WTC11 (cell line): ENCODE data around the gene OTUD3.

ENCODE experiments used
- ELF4 ChIP-seq: sonication (generic); formaldehyde crosslinking; IDR thresholded peaks from 2 replicates; pipeline ENCODE4 v1.8.1; 2022; ENCODE audit warnings: low read depth, mild to moderate bottlenecking, moderate library complexity, missing genetic modification reagents
- FOXP1 ChIP-seq: sonication (generic); formaldehyde crosslinking; IDR thresholded peaks from 2 replicates; pipeline ENCODE4 v1.8.0; 2022; ENCODE audit warnings: missing genetic modification reagents, mild to moderate bottlenecking, moderate library complexity, borderline replicate concordance
- JUN ChIP-seq: sonication (generic); formaldehyde crosslinking; IDR thresholded peaks from 2 replicates; pipeline ENCODE4 v1.8.0; 2023; ENCODE audit warnings: mild to moderate bottlenecking, missing genetic modification reagents
- NR1H2 ChIP-seq: sonication (generic); formaldehyde crosslinking; IDR thresholded peaks from 2 replicates; pipeline ENCODE4 v1.9.0; 2021; ENCODE audit warnings: mild to moderate bottlenecking, moderate library complexity, missing genetic modification reagents
- NR2C2 ChIP-seq: sonication (generic); formaldehyde crosslinking; IDR thresholded peaks from 2 replicates; pipeline ENCODE4 v1.8.0; 2022; ENCODE audit warnings: mild to moderate bottlenecking, missing genetic modification reagents
- ZNF138 ChIP-seq: sonication (generic); formaldehyde crosslinking; conservative IDR thresholded peaks from 2 replicates; pipeline ENCODE4 v1.8.1; 2022; ENCODE audit warnings: mild to moderate bottlenecking, moderate library complexity, missing genetic modification reagents
- TF ChIP-seq, protein P1 (sequence below): sonication (generic); formaldehyde crosslinking; IDR thresholded peaks from 2 replicates; pipeline ENCODE4 v1.8.0; 2022; ENCODE audit warnings: mild to moderate bottlenecking, missing genetic modification reagents
- TF ChIP-seq, protein P2 (sequence below): sonication (generic); formaldehyde crosslinking; IDR thresholded peaks from 2 replicates; pipeline ENCODE4 v1.8.0; 2022; ENCODE audit warnings: mild to moderate bottlenecking, missing genetic modification reagents
- TF ChIP-seq, protein P3 (sequence below): fragments of 250-450 bp; sonication (Bioruptor Pico); IDR thresholded peaks from 2 replicates; pipeline ENCODE4 v2.1.2; 2022; ENCODE audit warnings: mild to moderate bottlenecking, moderate library complexity
- TF ChIP-seq, protein P4 (sequence below): fragments of 200-600 bp; IDR thresholded peaks from 2 replicates; pipeline ENCODE4 v1.8.0; 2022; ENCODE audit warnings: antibody characterized with exemption
- TF ChIP-seq, protein P5 (sequence below): sonication (generic); formaldehyde crosslinking; IDR thresholded peaks from 2 replicates; pipeline ENCODE4 v1.8.1; 2022; ENCODE audit warnings: mild to moderate bottlenecking, moderate library complexity, missing genetic modification reagents
- TF ChIP-seq, protein P6 (sequence below): sonication (generic); formaldehyde crosslinking; IDR thresholded peaks from 2 replicates; pipeline ENCODE4 v1.8.0; 2022; ENCODE audit warnings: missing genetic modification reagents

DNA sequence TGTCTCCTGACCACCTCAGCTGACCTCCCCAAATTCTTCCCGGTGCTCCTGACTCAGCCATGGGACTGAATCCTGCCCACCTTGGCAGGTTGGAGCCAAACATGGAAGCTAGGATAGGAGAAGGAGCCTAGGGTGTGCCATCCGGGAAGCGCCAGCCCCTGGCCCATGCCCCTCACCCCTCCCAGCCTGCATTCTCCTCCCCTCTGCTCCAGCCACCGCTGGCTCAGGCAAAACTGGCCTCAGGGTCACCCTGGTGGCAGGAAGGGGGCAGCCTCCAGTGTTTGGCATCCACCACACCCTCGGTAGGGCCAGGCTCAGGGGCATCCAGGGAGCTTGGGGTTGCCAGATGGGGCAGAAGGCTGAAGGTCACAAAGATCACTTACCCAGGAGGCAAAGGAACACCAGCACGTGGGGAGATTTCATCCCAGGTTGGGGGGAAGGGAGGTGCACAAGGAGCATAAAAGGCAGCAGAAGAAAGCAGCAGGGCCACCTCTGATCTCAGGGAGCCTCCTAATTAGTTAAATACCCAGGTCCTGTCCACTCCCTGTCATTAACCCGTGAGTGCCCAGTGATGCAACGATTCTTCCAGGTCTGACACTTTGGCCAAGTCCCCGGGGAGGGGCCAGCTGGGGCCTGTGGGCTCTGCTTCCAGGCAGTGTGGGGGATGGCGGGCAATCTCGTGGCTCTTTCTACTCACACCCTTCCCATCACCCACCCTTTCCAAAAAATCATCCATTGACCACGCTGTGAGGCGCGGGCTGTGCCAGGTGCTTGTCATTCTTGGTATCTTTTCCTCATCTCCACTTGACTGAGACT lies 41.1 kb downstream of the OTUD3 start, which contains the start of gene PLA2G2E:
- TF ChIP-seq, protein P1, sequence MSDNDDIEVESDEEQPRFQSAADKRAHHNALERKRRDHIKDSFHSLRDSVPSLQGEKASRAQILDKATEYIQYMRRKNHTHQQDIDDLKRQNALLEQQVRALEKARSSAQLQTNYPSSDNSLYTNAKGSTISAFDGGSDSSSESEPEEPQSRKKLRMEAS, result no peak
- TF ChIP-seq, protein P2, sequence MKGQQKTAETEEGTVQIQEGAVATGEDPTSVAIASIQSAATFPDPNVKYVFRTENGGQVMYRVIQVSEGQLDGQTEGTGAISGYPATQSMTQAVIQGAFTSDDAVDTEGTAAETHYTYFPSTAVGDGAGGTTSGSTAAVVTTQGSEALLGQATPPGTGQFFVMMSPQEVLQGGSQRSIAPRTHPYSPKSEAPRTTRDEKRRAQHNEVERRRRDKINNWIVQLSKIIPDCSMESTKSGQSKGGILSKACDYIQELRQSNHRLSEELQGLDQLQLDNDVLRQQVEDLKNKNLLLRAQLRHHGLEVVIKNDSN (CRISPR knock-in tag), result no peak
- TF ChIP-seq ELF4 (CRISPR knock-in tag) (no peak), ZNF138 (CRISPR knock-in tag) (no peak), FOXP1 (CRISPR knock-in tag) (no peak), JUN (CRISPR knock-in tag) (no peak), NR1H2 (no peak), NR2C2 (CRISPR knock-in tag) (no peak)
- TF ChIP-seq, protein P3, sequence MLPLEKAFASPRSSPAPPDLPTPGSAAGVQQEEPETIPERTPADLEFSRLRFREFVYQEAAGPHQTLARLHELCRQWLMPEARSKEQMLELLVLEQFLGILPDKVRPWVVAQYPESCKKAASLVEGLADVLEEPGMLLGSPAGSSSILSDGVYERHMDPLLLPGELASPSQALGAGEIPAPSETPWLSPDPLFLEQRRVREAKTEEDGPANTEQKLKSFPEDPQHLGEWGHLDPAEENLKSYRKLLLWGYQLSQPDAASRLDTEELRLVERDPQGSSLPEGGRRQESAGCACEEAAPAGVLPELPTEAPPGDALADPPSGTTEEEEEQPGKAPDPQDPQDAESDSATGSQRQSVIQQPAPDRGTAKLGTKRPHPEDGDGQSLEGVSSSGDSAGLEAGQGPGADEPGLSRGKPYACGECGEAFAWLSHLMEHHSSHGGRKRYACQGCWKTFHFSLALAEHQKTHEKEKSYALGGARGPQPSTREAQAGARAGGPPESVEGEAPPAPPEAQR, result no peak
- TF ChIP-seq, protein P4, sequence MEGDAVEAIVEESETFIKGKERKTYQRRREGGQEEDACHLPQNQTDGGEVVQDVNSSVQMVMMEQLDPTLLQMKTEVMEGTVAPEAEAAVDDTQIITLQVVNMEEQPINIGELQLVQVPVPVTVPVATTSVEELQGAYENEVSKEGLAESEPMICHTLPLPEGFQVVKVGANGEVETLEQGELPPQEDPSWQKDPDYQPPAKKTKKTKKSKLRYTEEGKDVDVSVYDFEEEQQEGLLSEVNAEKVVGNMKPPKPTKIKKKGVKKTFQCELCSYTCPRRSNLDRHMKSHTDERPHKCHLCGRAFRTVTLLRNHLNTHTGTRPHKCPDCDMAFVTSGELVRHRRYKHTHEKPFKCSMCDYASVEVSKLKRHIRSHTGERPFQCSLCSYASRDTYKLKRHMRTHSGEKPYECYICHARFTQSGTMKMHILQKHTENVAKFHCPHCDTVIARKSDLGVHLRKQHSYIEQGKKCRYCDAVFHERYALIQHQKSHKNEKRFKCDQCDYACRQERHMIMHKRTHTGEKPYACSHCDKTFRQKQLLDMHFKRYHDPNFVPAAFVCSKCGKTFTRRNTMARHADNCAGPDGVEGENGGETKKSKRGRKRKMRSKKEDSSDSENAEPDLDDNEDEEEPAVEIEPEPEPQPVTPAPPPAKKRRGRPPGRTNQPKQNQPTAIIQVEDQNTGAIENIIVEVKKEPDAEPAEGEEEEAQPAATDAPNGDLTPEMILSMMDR, result no peak
- TF ChIP-seq, protein P5, sequence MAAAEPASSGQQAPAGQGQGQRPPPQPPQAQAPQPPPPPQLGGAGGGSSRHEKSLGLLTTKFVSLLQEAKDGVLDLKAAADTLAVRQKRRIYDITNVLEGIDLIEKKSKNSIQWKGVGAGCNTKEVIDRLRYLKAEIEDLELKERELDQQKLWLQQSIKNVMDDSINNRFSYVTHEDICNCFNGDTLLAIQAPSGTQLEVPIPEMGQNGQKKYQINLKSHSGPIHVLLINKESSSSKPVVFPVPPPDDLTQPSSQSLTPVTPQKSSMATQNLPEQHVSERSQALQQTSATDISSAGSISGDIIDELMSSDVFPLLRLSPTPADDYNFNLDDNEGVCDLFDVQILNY (CRISPR knock-in tag), result no peak
- TF ChIP-seq, protein P6, sequence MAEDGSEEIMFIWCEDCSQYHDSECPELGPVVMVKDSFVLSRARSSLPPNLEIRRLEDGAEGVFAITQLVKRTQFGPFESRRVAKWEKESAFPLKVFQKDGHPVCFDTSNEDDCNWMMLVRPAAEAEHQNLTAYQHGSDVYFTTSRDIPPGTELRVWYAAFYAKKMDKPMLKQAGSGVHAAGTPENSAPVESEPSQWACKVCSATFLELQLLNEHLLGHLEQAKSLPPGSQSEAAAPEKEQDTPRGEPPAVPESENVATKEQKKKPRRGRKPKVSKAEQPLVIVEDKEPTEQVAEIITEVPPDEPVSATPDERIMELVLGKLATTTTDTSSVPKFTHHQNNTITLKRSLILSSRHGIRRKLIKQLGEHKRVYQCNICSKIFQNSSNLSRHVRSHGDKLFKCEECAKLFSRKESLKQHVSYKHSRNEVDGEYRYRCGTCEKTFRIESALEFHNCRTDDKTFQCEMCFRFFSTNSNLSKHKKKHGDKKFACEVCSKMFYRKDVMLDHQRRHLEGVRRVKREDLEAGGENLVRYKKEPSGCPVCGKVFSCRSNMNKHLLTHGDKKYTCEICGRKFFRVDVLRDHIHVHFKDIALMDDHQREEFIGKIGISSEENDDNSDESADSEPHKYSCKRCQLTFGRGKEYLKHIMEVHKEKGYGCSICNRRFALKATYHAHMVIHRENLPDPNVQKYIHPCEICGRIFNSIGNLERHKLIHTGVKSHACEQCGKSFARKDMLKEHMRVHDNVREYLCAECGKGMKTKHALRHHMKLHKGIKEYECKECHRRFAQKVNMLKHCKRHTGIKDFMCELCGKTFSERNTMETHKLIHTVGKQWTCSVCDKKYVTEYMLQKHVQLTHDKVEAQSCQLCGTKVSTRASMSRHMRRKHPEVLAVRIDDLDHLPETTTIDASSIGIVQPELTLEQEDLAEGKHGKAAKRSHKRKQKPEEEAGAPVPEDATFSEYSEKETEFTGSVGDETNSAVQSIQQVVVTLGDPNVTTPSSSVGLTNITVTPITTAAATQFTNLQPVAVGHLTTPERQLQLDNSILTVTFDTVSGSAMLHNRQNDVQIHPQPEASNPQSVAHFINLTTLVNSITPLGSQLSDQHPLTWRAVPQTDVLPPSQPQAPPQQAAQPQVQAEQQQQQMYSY, result no peak
